HepG2 (cell line): ENCODE results near the gene ZNF468. TPM values are rescaled to one million over a fixed set of nuclear protein-coding genes. Genes with fewer than 3 reads are reported as not detected.
"Not testable (repeated sequence)": the region's sequence is repeated elsewhere in the genome, so short reads cannot be mapped to it uniquely, and the experiment has no call there.

Experiments
- DRAP1 ChIP-seq: IDR thresholded peaks from 2 replicates; pipeline ENCODE4 v1.6.1; 2016; ENCODE audit warnings: missing genetic modification reagents, missing compliant biosample characterization
- ELF3 ChIP-seq: IDR thresholded peaks from 2 replicates; pipeline ENCODE4 v1.6.1; 2016; ENCODE audit warnings: missing genetic modification reagents, missing compliant biosample characterization
- FOXP4 ChIP-seq: sonication (generic); formaldehyde crosslinking; IDR thresholded peaks from 2 replicates; pipeline ENCODE4 v1.4.0; 2020; ENCODE audit warnings: missing genetic modification reagents
- HDAC1 ChIP-seq: sonication (generic); formaldehyde crosslinking; IDR thresholded peaks from 2 replicates; pipeline ENCODE4 v1.5.1; 2020; ENCODE audit warnings: mild to moderate bottlenecking, missing genetic modification reagents
- HNF4A ChIP-seq: sonication (generic); formaldehyde crosslinking; IDR thresholded peaks from 2 replicates; pipeline ENCODE4 v1.4.0; 2020; ENCODE audit warnings: missing genetic modification reagents
- HNF4G ChIP-seq, 2 experiments: sonication (generic) in 1 of 2; formaldehyde crosslinking in 1 of 2; IDR thresholded peaks; 2 replicates each; pipeline versions ENCODE4 v1.4.0 to v1.6.1; 2011 to 2020; ENCODE audit warnings: borderline replicate concordance in 2 of 2, low read depth in 2 of 2, mild to moderate bottlenecking in 2 of 2, low read length in 1 of 2, missing genetic modification reagents in 1 of 2, moderate library complexity in 1 of 2
- HOXA3 ChIP-seq: sonication (generic); formaldehyde crosslinking; IDR thresholded peaks from 2 replicates; pipeline ENCODE4 v1.5.0; 2020; ENCODE audit warnings: missing genetic modification reagents
- KMT2B ChIP-seq: IDR thresholded peaks from 2 replicates; pipeline ENCODE4 v1.6.1; 2016; ENCODE audit warnings: missing genetic modification reagents, missing compliant biosample characterization
- PRDM15 ChIP-seq: sonication (generic); formaldehyde crosslinking; IDR thresholded peaks from 2 replicates; pipeline ENCODE4 v1.4.0; 2020; ENCODE audit warnings: missing genetic modification reagents
- SIN3A ChIP-seq: IDR thresholded peaks from 2 replicates; pipeline ENCODE4 v1.6.1; 2011; ENCODE audit warnings: low read depth, mild to moderate bottlenecking, control low read depth, low read length, borderline replicate concordance
- SOX13 ChIP-seq, 3 experiments: fragments of 450-650 bp in 1 of 3; sonication (generic) in 1 of 3; formaldehyde crosslinking in 1 of 3; IDR thresholded peaks in 2 of 3; conservative IDR thresholded peaks in 1 of 3; 2 replicates each; pipeline versions ENCODE4 v1.5.0 to v1.6.1; 2016 to 2020; ENCODE audit warnings: antibody characterized with exemption in 1 of 3, mild to moderate bottlenecking in 1 of 3, missing compliant biosample characterization in 1 of 3, missing genetic modification reagents in 1 of 3, moderate library complexity in 1 of 3
- SRY ChIP-seq: sonication (generic); formaldehyde crosslinking; IDR thresholded peaks from 2 replicates; pipeline ENCODE4 v1.8.0; 2022; ENCODE audit warnings: mild to moderate bottlenecking, missing genetic modification reagents
- ZMAT3 ChIP-seq: sonication (generic); formaldehyde crosslinking; conservative IDR thresholded peaks from 2 replicates; pipeline ENCODE4 v1.7.0; 2021; ENCODE audit warnings: missing genetic modification reagents
- ZNF501 ChIP-seq: sonication (generic); formaldehyde crosslinking; IDR thresholded peaks from 2 replicates; pipeline ENCODE4 v1.5.1; 2020; ENCODE audit warnings: mild to moderate bottlenecking, moderate library complexity, missing genetic modification reagents
- polyA plus RNA-seq, 8 experiments: library from polyadenylated mRNA; depleted of rRNA in 3 of 8; stranded (reverse) in 7 of 8; unstranded in 1 of 8; fragments of >200 nt; fragmentation: Illumina TruSeq in 4 of 8; extraction: Trizol in 4 of 8; gene quantifications; 2 replicates each; pipeline versions ENCODE4 v1.2.1 to v1.2.3, GENCODE V29; 2011 to 2016; ENCODE audit warnings: low read depth in 4 of 8, missing spikeins in 1 of 8, mixed read lengths in 1 of 8; ENCODE audit not compliant: insufficient read depth in 1 of 8
- total RNA-seq, 5 experiments: library from RNA; depleted of rRNA; stranded (reverse); fragments of >200 nt; fragmentation: Illumina TruSeq; extraction: Trizol; gene quantifications; 2 replicates each; pipeline ENCODE4 v1.2.3, GENCODE V29; 2016; ENCODE audit warnings: low read depth in 1 of 5
- TF ChIP-seq, protein P1 (sequence below): sonication (generic); formaldehyde crosslinking; IDR thresholded peaks from 2 replicates; pipeline ENCODE4 v1.5.0; 2020; ENCODE audit warnings: mild to moderate bottlenecking, missing genetic modification reagents, borderline replicate concordance

Gene ZNF468
- total and polyA plus RNA-seq, 2 of the 13 experiments (the other 11 are each of a cell fraction or from before 2014, with no cell fraction given) = 8.0 to 19.7 TPM

GRCh38 chr19:52857378-52858191 lies at the start of gene ZNF468 (continued):
- peak; percentile 89 for TF ChIP-seq PRDM15 (CRISPR knock-in tag)
- TF ChIP-seq ELF3 (CRISPR knock-in tag) = peak; percentile 85
- 0 out of 2 replicates have a peak, but pooled peaks have one; percentile 30 for TF ChIP-seq FOXP4
- peak; percentile 52; the same call in 1 of the 2 replicates for TF ChIP-seq SRY (CRISPR knock-in tag)
- not testable (repeated sequence) for TF ChIP-seq SOX13 (IDR thresholded peaks at IDR 0.05)
- TF ChIP-seq SOX13 (CRISPR knock-in tag; conservative IDR thresholded peaks at IDR 0.05 in 1 of 2, IDR thresholded peaks at IDR 0.05 in 1 of 2) = 0 out of 4 replicates have a peak, but pooled peaks of 1 of the 2 experiments have one; percentile 7
- peak; percentile 41; the same call in 1 of the 2 replicates for TF ChIP-seq HNF4G (IDR thresholded peaks at IDR 0.05; ENCODE audit: borderline replicate concordance, low read depth, low read length)
- peak; percentile 47; the same call in 1 of the 2 replicates for TF ChIP-seq HNF4G (CRISPR knock-in tag; IDR thresholded peaks at IDR 0.05; ENCODE audit: borderline replicate concordance, low read depth)
- TF ChIP-seq HOXA3 (CRISPR knock-in tag) = peak; percentile 20; the same call in 1 of the 2 replicates
- TF ChIP-seq, protein P1, sequence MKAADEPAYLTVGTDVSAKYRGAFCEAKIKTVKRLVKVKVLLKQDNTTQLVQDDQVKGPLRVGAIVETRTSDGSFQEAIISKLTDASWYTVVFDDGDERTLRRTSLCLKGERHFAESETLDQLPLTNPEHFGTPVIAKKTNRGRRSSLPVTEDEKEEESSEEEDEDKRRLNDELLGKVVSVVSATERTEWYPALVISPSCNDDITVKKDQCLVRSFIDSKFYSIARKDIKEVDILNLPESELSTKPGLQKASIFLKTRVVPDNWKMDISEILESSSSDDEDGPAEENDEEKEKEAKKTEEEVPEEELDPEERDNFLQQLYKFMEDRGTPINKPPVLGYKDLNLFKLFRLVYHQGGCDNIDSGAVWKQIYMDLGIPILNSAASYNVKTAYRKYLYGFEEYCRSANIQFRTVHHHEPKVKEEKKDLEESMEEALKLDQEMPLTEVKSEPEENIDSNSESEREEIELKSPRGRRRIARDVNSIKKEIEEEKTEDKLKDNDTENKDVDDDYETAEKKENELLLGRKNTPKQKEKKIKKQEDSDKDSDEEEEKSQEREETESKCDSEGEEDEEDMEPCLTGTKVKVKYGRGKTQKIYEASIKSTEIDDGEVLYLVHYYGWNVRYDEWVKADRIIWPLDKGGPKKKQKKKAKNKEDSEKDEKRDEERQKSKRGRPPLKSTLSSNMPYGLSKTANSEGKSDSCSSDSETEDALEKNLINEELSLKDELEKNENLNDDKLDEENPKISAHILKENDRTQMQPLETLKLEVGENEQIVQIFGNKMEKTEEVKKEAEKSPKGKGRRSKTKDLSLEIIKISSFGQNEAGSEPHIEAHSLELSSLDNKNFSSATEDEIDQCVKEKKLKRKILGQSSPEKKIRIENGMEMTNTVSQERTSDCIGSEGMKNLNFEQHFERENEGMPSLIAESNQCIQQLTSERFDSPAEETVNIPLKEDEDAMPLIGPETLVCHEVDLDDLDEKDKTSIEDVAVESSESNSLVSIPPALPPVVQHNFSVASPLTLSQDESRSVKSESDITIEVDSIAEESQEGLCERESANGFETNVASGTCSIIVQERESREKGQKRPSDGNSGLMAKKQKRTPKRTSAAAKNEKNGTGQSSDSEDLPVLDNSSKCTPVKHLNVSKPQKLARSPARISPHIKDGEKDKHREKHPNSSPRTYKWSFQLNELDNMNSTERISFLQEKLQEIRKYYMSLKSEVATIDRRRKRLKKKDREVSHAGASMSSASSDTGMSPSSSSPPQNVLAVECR (CRISPR knock-in tag) = peak; percentile 85; the same call in 1 of the 2 replicates
- TF ChIP-seq ZMAT3 = 0 out of 2 replicates have a peak, but pooled peaks have one; percentile 46
- TF ChIP-seq KMT2B (CRISPR knock-in tag) = peak; percentile 57; the same call in 1 of the 2 replicates
- TF ChIP-seq HNF4A (CRISPR knock-in tag) = peak; percentile 69
- TF ChIP-seq DRAP1 (CRISPR knock-in tag) = 0 out of 2 replicates have a peak, but pooled peaks have one; percentile 26
- TF ChIP-seq SIN3A = peak; percentile 56; the same call in 1 of the 2 replicates
- peak; percentile 51; the same call in 1 of the 2 replicates for TF ChIP-seq ZNF501
- TF ChIP-seq HDAC1 (CRISPR knock-in tag) = peak; percentile 79
